Lower lobe of right lung (tissue), 2 donors: ENCODE results near the gene VDAC2. TPM values are rescaled to one million over a fixed set of nuclear protein-coding genes. Genes with fewer than 3 reads are reported as not detected.

Experiments used
- ATAC-seq, 2 donors: fragments of 200-7000 bp; cut with Tn5 transposase; one replicate each; pipeline ENCODE4 v1.9.1; 2020 to 2022; ENCODE audit warnings: mild to moderate bottlenecking in 2 of 2, moderate library complexity in 2 of 2
- DNase-seq: peaks from one replicate; pipeline ENCODE4 v3.0.0-alpha.2; 2020
- H3K27ac ChIP-seq: fragments of 200-600 bp; one replicate; pipeline ENCODE4 v1.8.0; 2022
- H3K27me3 ChIP-seq: fragments of 200-600 bp; one replicate; pipeline ENCODE4 v1.8.0; 2022; ENCODE audit warnings: low read depth
- H3K36me3 ChIP-seq: fragments of 200-600 bp; one replicate; pipeline ENCODE4 v1.8.0; 2022; ENCODE audit warnings: mild to moderate bottlenecking
- H3K4me1 ChIP-seq: fragments of 200-600 bp; one replicate; pipeline ENCODE4 v1.8.0; 2022
- H3K4me3 ChIP-seq: fragments of 200-600 bp; one replicate; pipeline ENCODE4 v1.8.0; 2022; ENCODE audit warnings: mild to moderate bottlenecking
- H3K9me3 ChIP-seq: fragments of 200-600 bp; one replicate; pipeline ENCODE4 v1.8.0; 2022
- CTCF ChIP-seq: fragments of 200-600 bp; IDR thresholded peaks from one replicate; pipeline ENCODE4 v1.8.0; 2022; ENCODE audit warnings: antibody characterized with exemption, mild to moderate bottlenecking
- intact Hi-C: fragments of 100-400 bp; cut with DNase I; formaldehyde crosslinking; loops from one replicate; pipeline ENCODE4 v1.11.0; 2022
- total RNA-seq: library from RNA; stranded (reverse); fragmentation: NEBNext Ultra II Directional; extraction: Animal tissue kit (Norgen Biotek cat#: 25700); gene quantifications from one replicate; pipeline ENCODE4 v1.2.1, GENCODE V29; 2021
- donor health status: DM: no; HTN: yes; CAD: no; lungs with severe emphysema.

VDAC2 gene
- total RNA-seq, 1 donor from 2014 or later = 120 TPM

- Histone ChIP-seq H3K27me3 (no peaks in the 10 kb centered on the region), H3K4me1 (peaks cover 16% of the 10 kb centered on the region), H3K9me3 (no peaks in the 10 kb centered on the region), H3K4me3 (no peak overlapping the region), H3K27ac (no peak overlapping the region), H3K36me3 (no peaks in the 10 kb centered on the region)
- no peak for DNase-seq
- no peak for TF ChIP-seq CTCF
- intact Hi-C loops = no loop called here
- no peak for ATAC-seq
Observed at GRCh38 chr10:75272094-75272493, 61.5 kb downstream of the VDAC2 start.

- ATAC-seq = peak; percentile 28 to 50
- peak overlapping the region; percentile 47 for H3K27ac ChIP-seq
Observed at GRCh38 chr10:75272896-75273295, 62.3 kb downstream of the VDAC2 start.

GRCh38 chr10:75276069-75276872 is 65.7 kb downstream of the VDAC2 start:
- peak; percentile 58 for DNase-seq
- ATAC-seq = peak; percentile 72 to 80
- Histone ChIP-seq H3K36me3 (no peaks in the 10 kb centered on the region), H3K4me3 (peak overlapping the region; percentile 37), H3K27ac (peak overlapping the region; percentile 53), H3K4me1 (peaks cover 16% of the 10 kb centered on the region), H3K9me3 (no peaks in the 10 kb centered on the region), H3K27me3 (no peaks in the 10 kb centered on the region)
- intact Hi-C loops = no loop called here
- no peak for TF ChIP-seq CTCF

More at GRCh38 chr10:75272896-75273295, 62.3 kb downstream of the VDAC2 start:
- Histone ChIP-seq H3K4me3 (no peak overlapping the region), H3K36me3 (no peaks in the 10 kb centered on the region), H3K27me3 (no peaks in the 10 kb centered on the region), H3K9me3 (no peaks in the 10 kb centered on the region), H3K4me1 (peaks cover 16% of the 10 kb centered on the region)
- no peak for DNase-seq
- intact Hi-C loops = no loop called here
- no peak for TF ChIP-seq CTCF

GRCh38 chr10:75280236-75280635 is 69.6 kb downstream of the VDAC2 start:
- DNase-seq = no peak
- Histone ChIP-seq H3K4me1 (peaks cover 30% of the 10 kb centered on the region), H3K27ac (no peak overlapping the region), H3K9me3 (no peaks in the 10 kb centered on the region), H3K36me3 (no peaks in the 10 kb centered on the region), H3K27me3 (no peaks in the 10 kb centered on the region), H3K4me3 (no peak overlapping the region)
- intact Hi-C loops = no loop called here
- TF ChIP-seq CTCF = no peak
- no peak for ATAC-seq

Other genes with a start within 250 kb of the VDAC2 start
- gene SAMD8, start 99.1 kb upstream of the VDAC2 start, total RNA-seq = 21.7 TPM
- gene COMTD1, start 25.2 kb downstream of the VDAC2 start, total RNA-seq = 18.3 TPM
- 28.3 TPM for gene ZNF503, start 191.0 kb downstream of the VDAC2 start, total RNA-seq
- 29.9 TPM for gene LRMDA, start 220.8 kb downstream of the VDAC2 start, total RNA-seq